PC-9 (cell line): ENCODE data around the gene ANKRD63.

Source experiments
- EZH2 ChIP-seq: fragments of 200-600 bp; sonication (generic); IDR thresholded peaks from 2 replicates; pipeline ENCODE4 v1.8.0; 2017; ENCODE audit warnings: antibody characterized with exemption, low read depth
- TF ChIP-seq, protein P1 (sequence below): fragments of 200-600 bp; sonication (generic); conservative IDR thresholded peaks from 2 replicates; pipeline ENCODE4 v1.6.1; 2017; ENCODE audit warnings: mixed run types, antibody characterized with exemption, mild to moderate bottlenecking, moderate library complexity

DNA sequence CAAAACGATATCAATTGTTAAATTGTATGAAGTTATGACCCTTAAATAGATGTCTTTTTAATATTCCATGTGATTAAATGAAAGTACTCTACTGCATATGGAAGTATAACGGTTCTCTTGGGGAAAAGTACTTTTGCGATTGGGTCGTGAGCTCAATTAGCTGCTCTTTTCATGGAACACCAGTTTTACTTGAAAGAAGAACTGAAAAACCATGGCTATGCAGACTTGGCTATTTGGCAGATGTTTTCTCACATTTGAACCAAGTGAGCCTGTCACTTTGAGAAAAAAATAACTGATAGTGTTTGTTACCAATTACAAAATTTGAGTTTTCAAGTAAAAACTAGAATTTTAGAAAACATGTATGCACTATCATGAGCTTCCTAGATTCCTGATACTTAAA lies 34.7 kb upstream of the ANKRD63 start:
- TF ChIP-seq, protein P1, sequence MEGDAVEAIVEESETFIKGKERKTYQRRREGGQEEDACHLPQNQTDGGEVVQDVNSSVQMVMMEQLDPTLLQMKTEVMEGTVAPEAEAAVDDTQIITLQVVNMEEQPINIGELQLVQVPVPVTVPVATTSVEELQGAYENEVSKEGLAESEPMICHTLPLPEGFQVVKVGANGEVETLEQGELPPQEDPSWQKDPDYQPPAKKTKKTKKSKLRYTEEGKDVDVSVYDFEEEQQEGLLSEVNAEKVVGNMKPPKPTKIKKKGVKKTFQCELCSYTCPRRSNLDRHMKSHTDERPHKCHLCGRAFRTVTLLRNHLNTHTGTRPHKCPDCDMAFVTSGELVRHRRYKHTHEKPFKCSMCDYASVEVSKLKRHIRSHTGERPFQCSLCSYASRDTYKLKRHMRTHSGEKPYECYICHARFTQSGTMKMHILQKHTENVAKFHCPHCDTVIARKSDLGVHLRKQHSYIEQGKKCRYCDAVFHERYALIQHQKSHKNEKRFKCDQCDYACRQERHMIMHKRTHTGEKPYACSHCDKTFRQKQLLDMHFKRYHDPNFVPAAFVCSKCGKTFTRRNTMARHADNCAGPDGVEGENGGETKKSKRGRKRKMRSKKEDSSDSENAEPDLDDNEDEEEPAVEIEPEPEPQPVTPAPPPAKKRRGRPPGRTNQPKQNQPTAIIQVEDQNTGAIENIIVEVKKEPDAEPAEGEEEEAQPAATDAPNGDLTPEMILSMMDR: no peak
- TF ChIP-seq EZH2: no peak
